Activated T-helper 1 cell treated with anti-CD3 and anti-CD28 coated beads, Interleukin-12 subunit alpha, Interleukin-12 subunit beta, Interleukin-2, Interleukin-4 antibody, amounts not matched to agents 30 ng/mL and 10 ng/mL and 1 ng/mL, durations not matched to agents 14 hours and 24 hours and 36 hours (primary cell): ENCODE data around the gene HLA-DMB. TPM values are rescaled to one million over a fixed set of nuclear protein-coding genes. Genes with fewer than 3 reads are reported as not detected.

ENCODE experiments used
- DNase-seq: peaks from one replicate; pipeline ENCODE4 v3.0.0; 2021; ENCODE audit warnings: low spot score
- H3K27ac Mint-ChIP-seq: one replicate; pipeline ENCODE4 v1.8.0; 2021; ENCODE audit warnings: mild to moderate bottlenecking, mixed read lengths
- H3K27me3 Mint-ChIP-seq: one replicate; pipeline ENCODE4 v1.8.0; 2022; ENCODE audit warnings: mild to moderate bottlenecking, moderate library complexity, mixed read lengths; ENCODE audit not compliant: insufficient read depth
- H3K36me3 Mint-ChIP-seq: one replicate; pipeline ENCODE4 v1.8.0; 2021; ENCODE audit warnings: low read depth, mixed read lengths
- H3K4me1 Mint-ChIP-seq: one replicate; pipeline ENCODE4 v1.8.0; 2021; ENCODE audit warnings: low read depth, mixed read lengths
- H3K4me3 Mint-ChIP-seq: one replicate; pipeline ENCODE4 v1.8.0; 2021; ENCODE audit warnings: mild to moderate bottlenecking, moderate library complexity, mixed read lengths
- H3K9me3 Mint-ChIP-seq: one replicate; pipeline ENCODE4 v1.8.0; 2021; ENCODE audit warnings: mixed read lengths
- intact Hi-C: fragments of 100-400 bp; cut with micrococcal nuclease; formaldehyde crosslinking; loops from one replicate; pipeline ENCODE4 v1.15.1; 2024
- total RNA-seq: library from RNA; stranded (reverse); gene quantifications from 2 replicates; pipeline ENCODE4 v1.2.3, GENCODE V29; 2022

Gene HLA-DMB
- total RNA-seq, 1 donor from 2014 or later: 2.7 TPM

- H3K36me3 Mint-ChIP-seq: peaks cover 4% of the 10 kb centered on the region
- no peak for DNase-seq
- H3K4me3 Mint-ChIP-seq: no peak overlapping the region
- no peak overlapping the region for H3K27ac Mint-ChIP-seq
- intact Hi-C loops: no loop called here
- peaks cover 45% of the 10 kb centered on the region for H3K4me1 Mint-ChIP-seq
- H3K9me3 Mint-ChIP-seq: no peaks in the 10 kb centered on the region
- peaks cover 7% of the 10 kb centered on the region for H3K27me3 Mint-ChIP-seq
These were observed 2.3 kb downstream of the HLA-DMB start for GRCh38 chr6:32938494-32938893.

DNA sequence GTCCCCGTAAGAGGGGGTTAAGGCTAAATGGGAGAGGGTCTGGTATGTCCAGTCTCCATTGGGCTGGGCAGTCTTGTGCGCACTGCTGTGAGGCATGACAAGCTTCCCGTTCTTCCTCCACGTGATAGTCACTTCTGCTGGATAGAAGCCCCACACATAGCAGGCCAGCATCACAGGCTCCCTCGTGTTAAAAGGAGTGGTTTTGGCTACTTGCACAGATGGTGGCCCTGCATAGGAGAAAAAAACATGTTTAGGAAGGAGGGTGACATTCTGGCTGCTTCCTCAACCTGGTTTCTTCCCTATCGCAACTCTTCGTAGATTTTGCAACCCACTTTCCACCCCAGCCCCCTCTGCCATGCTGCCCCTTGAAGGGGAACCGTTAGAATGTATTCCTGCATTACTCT, 3.6 kb downstream of the HLA-DMB start:
- Mint-ChIP-seq H3K4me1 (peaks cover 35% of the 10 kb centered on the region), H3K27me3 (peaks cover 7% of the 10 kb centered on the region), H3K27ac (no peak overlapping the region), H3K36me3 (peaks cover 4% of the 10 kb centered on the region), H3K4me3 (no peak overlapping the region), H3K9me3 (no peaks in the 10 kb centered on the region)
- no peak for DNase-seq
- intact Hi-C loops: no loop called here

GRCh38 chr6:32936239-32937152, 4.3 kb downstream of the HLA-DMB start:
- Mint-ChIP-seq H3K27ac (no peak overlapping the region), H3K9me3 (no peaks in the 10 kb centered on the region), H3K27me3 (peaks cover 7% of the 10 kb centered on the region), H3K4me1 (peaks cover 27% of the 10 kb centered on the region), H3K4me3 (no peak overlapping the region), H3K36me3 (peaks cover 4% of the 10 kb centered on the region)
- no peak for DNase-seq
- intact Hi-C loops: no loop called here

DNA sequence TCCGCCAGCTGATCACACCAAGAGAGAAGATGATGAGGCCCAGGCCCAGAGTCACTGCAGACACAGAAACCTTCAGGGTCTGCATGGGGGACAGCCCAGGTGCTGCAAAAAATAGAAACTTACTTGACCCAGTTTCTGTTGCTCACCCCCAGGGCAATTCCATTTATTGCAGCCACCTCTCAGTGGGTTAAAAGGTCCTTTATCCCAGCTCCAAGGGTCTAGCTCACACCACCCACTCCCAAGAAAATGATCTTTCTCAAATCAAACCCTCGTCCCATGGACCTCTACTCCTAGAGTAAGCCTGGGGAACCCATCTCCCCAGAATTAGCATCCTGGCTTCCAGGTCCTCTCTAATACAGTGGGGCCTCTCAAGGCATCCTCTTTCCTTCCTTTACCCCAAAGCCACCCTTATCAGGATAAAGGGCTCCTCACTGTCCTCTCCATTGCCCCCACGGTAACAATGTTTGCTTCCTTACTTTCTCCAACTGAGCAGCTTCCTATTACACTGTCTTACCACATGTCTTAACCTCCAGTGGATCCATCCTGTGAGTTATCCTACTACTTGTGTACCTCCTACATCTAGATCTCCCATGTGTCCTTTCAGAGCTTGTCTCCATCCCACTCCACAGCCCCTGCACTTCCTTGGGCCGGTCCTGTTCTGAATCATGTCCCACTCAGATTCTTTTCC, 5.1 kb downstream of the HLA-DMB start:
- intact Hi-C loops: no loop called here
- peaks cover 4% of the 10 kb centered on the region for H3K36me3 Mint-ChIP-seq
- no peak overlapping the region for H3K27ac Mint-ChIP-seq
- no peak for DNase-seq
- H3K4me3 Mint-ChIP-seq: no peak overlapping the region
- peaks cover 19% of the 10 kb centered on the region for H3K4me1 Mint-ChIP-seq
- H3K27me3 Mint-ChIP-seq: peaks cover 9% of the 10 kb centered on the region
- H3K9me3 Mint-ChIP-seq: no peaks in the 10 kb centered on the region

GRCh38 chr6:32933661-32934085, 7.2 kb downstream of the HLA-DMB start:
- Mint-ChIP-seq H3K4me1 (peaks cover 11% of the 10 kb centered on the region), H3K9me3 (no peaks in the 10 kb centered on the region), H3K36me3 (peaks cover 4% of the 10 kb centered on the region), H3K27ac (no peak overlapping the region), H3K4me3 (no peak overlapping the region), H3K27me3 (peaks cover 17% of the 10 kb centered on the region)
- DNase-seq: peak; percentile 60
- intact Hi-C loops: loop anchor here (1.0 kb wide), 6 partner anchors 8 to 51 kb away; partner anchors contain the start of genes HLA-DMA and HLA-DMB

- Mint-ChIP-seq H3K27ac (no peak overlapping the region), H3K4me3 (no peak overlapping the region), H3K27me3 (peaks cover 13% of the 10 kb centered on the region), H3K9me3 (no peaks in the 10 kb centered on the region), H3K36me3 (peaks cover 4% of the 10 kb centered on the region), H3K4me1 (peaks cover 11% of the 10 kb centered on the region)
- intact Hi-C loops: no loop called here
- DNase-seq: no peak
These were observed 8.5 kb downstream of the HLA-DMB start for GRCh38 chr6:32932132-32932868.

- Mint-ChIP-seq H3K9me3 (no peaks in the 10 kb centered on the region), H3K4me1 (peaks cover 11% of the 10 kb centered on the region), H3K27ac (no peak overlapping the region), H3K36me3 (peaks cover 3% of the 10 kb centered on the region), H3K4me3 (no peak overlapping the region), H3K27me3 (peaks cover 16% of the 10 kb centered on the region)
- DNase-seq: no peak
- intact Hi-C loops: no loop called here
These were observed 9.6 kb downstream of the HLA-DMB start for GRCh38 chr6:32931211-32931610.

DNA sequence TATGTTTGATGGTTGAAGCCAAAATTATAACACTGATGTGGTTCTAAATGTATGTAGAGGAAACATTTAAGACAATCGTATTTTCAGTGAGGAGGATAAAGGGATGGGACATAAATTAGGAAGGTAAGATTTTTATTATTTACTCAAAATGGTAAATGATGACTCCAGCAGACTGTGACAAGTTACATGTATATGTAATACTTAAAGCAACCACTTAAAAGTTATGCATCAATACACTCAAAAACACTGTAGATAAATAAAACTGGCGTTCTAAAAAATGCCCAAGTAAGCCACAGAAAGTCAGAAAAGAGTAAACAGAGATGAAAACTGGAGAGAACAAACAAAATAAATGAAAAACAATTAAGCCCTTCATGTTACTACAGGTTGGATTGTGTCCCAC, 18.7 kb downstream of the HLA-DMB start:
- no peak for DNase-seq
- Mint-ChIP-seq H3K4me1 (no peaks in the 10 kb centered on the region), H3K4me3 (no peak overlapping the region), H3K27ac (no peak overlapping the region), H3K9me3 (no peaks in the 10 kb centered on the region), H3K27me3 (peaks cover 46% of the 10 kb centered on the region), H3K36me3 (no peaks in the 10 kb centered on the region)
- intact Hi-C loops: no loop called here

GRCh38 chr6:32920715-32921114, 20.1 kb downstream of the HLA-DMB start:
- no peaks in the 10 kb centered on the region for H3K36me3 Mint-ChIP-seq
- H3K27ac Mint-ChIP-seq: no peak overlapping the region
- no peak overlapping the region for H3K4me3 Mint-ChIP-seq
- no peaks in the 10 kb centered on the region for H3K9me3 Mint-ChIP-seq
- H3K27me3 Mint-ChIP-seq: peaks cover 51% of the 10 kb centered on the region
- intact Hi-C loops: no loop called here
- DNase-seq: no peak
- no peaks in the 10 kb centered on the region for H3K4me1 Mint-ChIP-seq

DNA sequence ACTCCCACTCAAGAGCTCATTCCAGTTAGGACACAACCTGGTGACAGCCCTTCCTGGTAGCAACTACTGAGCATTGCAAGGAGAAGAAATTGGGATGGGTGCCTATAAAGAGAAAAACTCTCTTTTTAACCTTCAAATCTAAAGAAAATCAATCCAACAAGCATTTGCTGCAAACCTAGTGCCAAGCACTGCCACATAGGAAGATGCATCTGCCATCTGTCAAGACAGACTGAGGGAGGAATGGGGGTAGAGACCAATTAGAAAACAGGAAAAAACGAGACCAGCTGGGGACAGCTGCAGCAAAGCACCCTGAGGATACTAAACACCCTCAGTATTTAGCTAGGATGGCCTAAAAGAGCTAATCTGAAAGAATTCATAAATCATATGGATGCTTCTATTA, 27.9 kb downstream of the HLA-DMB start:
- H3K27ac Mint-ChIP-seq: no peak overlapping the region
- H3K36me3 Mint-ChIP-seq: no peaks in the 10 kb centered on the region
- DNase-seq: no peak
- peaks cover 43% of the 10 kb centered on the region for H3K27me3 Mint-ChIP-seq
- no peak overlapping the region for H3K4me3 Mint-ChIP-seq
- no peaks in the 10 kb centered on the region for H3K4me1 Mint-ChIP-seq
- no peaks in the 10 kb centered on the region for H3K9me3 Mint-ChIP-seq
- intact Hi-C loops: no loop called here

GRCh38 chr6:32908897-32909296, 31.9 kb downstream of the HLA-DMB start:
- Mint-ChIP-seq H3K36me3 (no peaks in the 10 kb centered on the region), H3K4me3 (no peak overlapping the region), H3K27ac (no peak overlapping the region), H3K4me1 (no peaks in the 10 kb centered on the region), H3K9me3 (no peaks in the 10 kb centered on the region), H3K27me3 (peaks cover 18% of the 10 kb centered on the region)
- intact Hi-C loops: no loop called here
- no peak for DNase-seq

GRCh38 chr6:32906539-32906938, 34.3 kb downstream of the HLA-DMB start:
- peaks cover 6% of the 10 kb centered on the region for H3K27me3 Mint-ChIP-seq
- H3K27ac Mint-ChIP-seq: no peak overlapping the region
- no peak for DNase-seq
- no peak overlapping the region for H3K4me3 Mint-ChIP-seq
- no peaks in the 10 kb centered on the region for H3K4me1 Mint-ChIP-seq
- intact Hi-C loops: no loop called here
- H3K36me3 Mint-ChIP-seq: peaks cover 5% of the 10 kb centered on the region
- no peaks in the 10 kb centered on the region for H3K9me3 Mint-ChIP-seq

GRCh38 chr6:32905078-32905477, 35.8 kb downstream of the HLA-DMB start:
- Mint-ChIP-seq H3K4me1 (no peaks in the 10 kb centered on the region), H3K36me3 (peaks cover 5% of the 10 kb centered on the region), H3K4me3 (no peak overlapping the region), H3K9me3 (no peaks in the 10 kb centered on the region), H3K27me3 (peaks cover 4% of the 10 kb centered on the region), H3K27ac (no peak overlapping the region)
- intact Hi-C loops: no loop called here
- DNase-seq: no peak
